ENCODE measurements around the gene AREL1.

DNA sequence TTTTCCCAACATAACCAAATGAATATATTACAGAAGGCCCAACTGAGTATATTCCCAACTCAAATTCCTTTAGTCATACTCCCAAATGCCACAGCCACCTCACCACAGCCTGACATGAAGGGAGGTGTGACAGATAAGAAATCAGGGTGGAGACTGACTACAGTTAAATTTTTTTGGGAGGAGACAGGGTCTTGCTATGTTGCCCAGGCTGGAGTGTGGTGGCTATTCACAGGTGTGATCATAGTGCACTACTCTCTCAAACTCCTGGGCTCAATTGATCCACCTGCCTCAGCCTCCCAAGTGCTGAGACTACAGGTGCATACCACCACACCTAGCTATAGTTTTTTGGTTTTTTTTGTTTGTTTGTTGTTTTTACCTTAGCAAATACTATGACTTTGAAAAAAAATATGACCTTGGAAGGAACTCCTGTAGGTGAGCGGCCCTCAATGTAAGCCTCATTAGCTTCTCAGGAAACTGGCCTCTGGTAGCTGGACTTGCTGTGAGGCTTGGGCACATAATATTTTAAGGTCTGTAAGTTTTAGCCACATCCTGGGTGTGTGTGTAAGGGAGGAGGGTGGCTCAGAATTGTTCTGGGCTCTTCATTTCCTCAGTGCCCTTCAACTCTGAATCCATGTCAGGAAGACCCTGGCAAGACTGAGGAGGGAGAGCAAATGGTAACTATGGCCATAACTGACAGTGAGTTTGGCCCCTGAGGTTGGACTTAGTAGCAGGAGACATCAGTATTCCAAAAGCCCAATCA, 61.8 kb downstream of the AREL1 start:
- TF ChIP-seq POLR2A (IDR thresholded peaks at IDR 0.05; ENCODE audit: low read depth, low read length) (no peak), POLR2AphosphoS5 (IDR thresholded peaks at IDR 0.05; ENCODE audit: low read depth, low read length) (no peak), TAF1 (IDR thresholded peaks at IDR 0.05; ENCODE audit: borderline replicate concordance, low read depth, low read length) (no peak)
